ENCODE measurements around the gene CRB1.

CRB1 gene

GRCh38 chr1:197264936-197265567, 3.0 kb upstream of the CRB1 start:
- Histone ChIP-seq H3K9me2 (replicated peaks; ENCODE audit: insufficient read depth, low read length) (no peaks in the 10 kb centered on the region), H3F3A (ENCODE audit: insufficient read depth) (no peaks in the 10 kb centered on the region), H3K36me3 (ENCODE audit: low read length) (no peaks in the 10 kb centered on the region), H3K27me3 (ENCODE audit: low read length) (no peaks in the 10 kb centered on the region), H3K79me2 (ENCODE audit: insufficient read depth, low read length) (no peaks in the 10 kb centered on the region), H2AFZ (ENCODE audit: low read depth, low read length, severe bottlenecking) (no peak overlapping the region), H3K4me3 (ENCODE audit: insufficient read depth, low read length, poor library complexity, severe bottlenecking) (no peak overlapping the region), H4K20me1 (ENCODE audit: low read depth, low read length) (no peaks in the 10 kb centered on the region), H3K9me3 (ENCODE audit: insufficient read depth, low read length) (no peaks in the 10 kb centered on the region), H3K4me2 (ENCODE audit: low read depth, low read length, poor library complexity, severe bottlenecking) (no peak overlapping the region), H3K9ac (ENCODE audit: low read length) (no peak overlapping the region), H3K27ac (ENCODE audit: low read depth, low read length) (no peak overlapping the region)
- TF ChIP-seq EZH2phosphoT487 (conservative IDR thresholded peaks at IDR 0.05; ENCODE audit: low read length) (no peak), CTCF (IDR thresholded peaks at IDR 0.05; ENCODE audit: insufficient read depth, low read length, poor library complexity, severe bottlenecking) (no peak)

GRCh38 chr1:197269053-197269452, 1.0 kb downstream of the CRB1 start:
- H3F3A ChIP-seq (ENCODE audit: insufficient read depth): no peaks in the 10 kb centered on the region
- no peak overlapping the region for H3K27ac ChIP-seq (ENCODE audit: low read depth, low read length)
- H3K9me2 ChIP-seq (replicated peaks; ENCODE audit: insufficient read depth, low read length): no peaks in the 10 kb centered on the region
- H3K36me3 ChIP-seq (ENCODE audit: low read length): no peaks in the 10 kb centered on the region
- H3K9ac ChIP-seq (ENCODE audit: low read length): no peak overlapping the region
- H3K9me3 ChIP-seq (ENCODE audit: insufficient read depth, low read length): no peaks in the 10 kb centered on the region
- no peak overlapping the region for H3K4me2 ChIP-seq (ENCODE audit: low read depth, low read length, poor library complexity, severe bottlenecking)
- no peak overlapping the region for H3K4me3 ChIP-seq (ENCODE audit: insufficient read depth, low read length, poor library complexity, severe bottlenecking)
- H4K20me1 ChIP-seq (ENCODE audit: low read depth, low read length): no peaks in the 10 kb centered on the region
- no peaks in the 10 kb centered on the region for H3K27me3 ChIP-seq (ENCODE audit: low read length)
- TF ChIP-seq EZH2phosphoT487 (conservative IDR thresholded peaks at IDR 0.05; ENCODE audit: low read length) (no peak), CTCF (IDR thresholded peaks at IDR 0.05; ENCODE audit: insufficient read depth, low read length, poor library complexity, severe bottlenecking) (no peak)
- H2AFZ ChIP-seq (ENCODE audit: low read depth, low read length, severe bottlenecking): no peak overlapping the region
- no peaks in the 10 kb centered on the region for H3K79me2 ChIP-seq (ENCODE audit: insufficient read depth, low read length)

GRCh38 chr1:197272791-197273190, 4.7 kb downstream of the CRB1 start:
- Histone ChIP-seq H3K9ac (ENCODE audit: low read length) (no peak overlapping the region), H3K9me3 (ENCODE audit: insufficient read depth, low read length) (no peaks in the 10 kb centered on the region)

More at GRCh38 chr1:197272791-197273190, 4.7 kb downstream of the CRB1 start:
- H2AFZ ChIP-seq (ENCODE audit: low read depth, low read length, severe bottlenecking): no peak overlapping the region
- H3K27ac ChIP-seq (ENCODE audit: low read depth, low read length): no peak overlapping the region
- no peak overlapping the region for H3K4me2 ChIP-seq (ENCODE audit: low read depth, low read length, poor library complexity, severe bottlenecking)
- no peaks in the 10 kb centered on the region for H3K79me2 ChIP-seq (ENCODE audit: insufficient read depth, low read length)
- H3K27me3 ChIP-seq (ENCODE audit: low read length): no peaks in the 10 kb centered on the region
- H3K9me2 ChIP-seq (replicated peaks; ENCODE audit: insufficient read depth, low read length): no peaks in the 10 kb centered on the region
- H3F3A ChIP-seq (ENCODE audit: insufficient read depth): no peaks in the 10 kb centered on the region
- H3K4me3 ChIP-seq (ENCODE audit: insufficient read depth, low read length, poor library complexity, severe bottlenecking): no peak overlapping the region
- no peak for TF ChIP-seq CTCF (IDR thresholded peaks at IDR 0.05; ENCODE audit: insufficient read depth, low read length, poor library complexity, severe bottlenecking)
- no peak for TF ChIP-seq EZH2phosphoT487 (conservative IDR thresholded peaks at IDR 0.05; ENCODE audit: low read length)
- no peaks in the 10 kb centered on the region for H3K36me3 ChIP-seq (ENCODE audit: low read length)
- no peaks in the 10 kb centered on the region for H4K20me1 ChIP-seq (ENCODE audit: low read depth, low read length)

Measured in SU-DHL-6 (cell line).